Body of pancreas (tissue), 4 donors: ENCODE results near the gene REPIN1. TPM values are rescaled to one million over a fixed set of nuclear protein-coding genes. Genes with fewer than 3 reads are reported as not detected.

Experiments
- ATAC-seq: fragments of 150-250 bp; one replicate; pipeline ENCODE4 v1.9.1; 2016
- DNase-seq, 4 donors: peaks; one replicate each; pipeline ENCODE4 v3.0.0-alpha.2; 2019
- H3K27ac ChIP-seq, 4 donors: fragments of 200-600 bp; sonication (generic); 1 replicate in 3 of 4; 2 replicates in 1 of 4; pipeline versions ENCODE4 v1.5.1 to v1.6.1; 2016 to 2019; ENCODE audit warnings: mild to moderate bottlenecking in 1 of 4, mixed read lengths in 1 of 4, moderate library complexity in 1 of 4
- H3K27me3 ChIP-seq, 2 donors: fragments of 200-600 bp; sonication (generic); one replicate each; pipeline ENCODE4 v1.6.0; 2016; ENCODE audit warnings: mild to moderate bottlenecking in 1 of 2
- H3K36me3 ChIP-seq, 2 donors: fragments of 200-600 bp; sonication (generic); replicated peaks in 1 of 2; 2 replicates each; pipeline ENCODE4 v1.5.1; 2016; ENCODE audit warnings: low read depth in 2 of 2; ENCODE audit not compliant: insufficient read depth in 1 of 2
- H3K4me1 ChIP-seq: fragments of 200-600 bp; sonication (generic); one replicate; pipeline ENCODE4 v1.6.0; 2016
- H3K4me3 ChIP-seq, 2 donors: fragments of 200-600 bp; sonication (generic); 1 replicate in 1 of 2; 2 replicates in 1 of 2; pipeline ENCODE4 v1.5.1; 2016 to 2019
- H3K9me3 ChIP-seq, 3 donors: fragments of 200-600 bp; sonication (generic); 1 replicate in 2 of 3; 2 replicates in 1 of 3; pipeline ENCODE4 v1.5.1; 2016
- POLR2A ChIP-seq, 3 donors: fragments of 450-650 bp; IDR thresholded peaks; one replicate each; pipeline ENCODE4 v1.6.1; 2016; ENCODE audit warnings: antibody characterized with exemption in 3 of 3, mild to moderate bottlenecking in 2 of 3
- WGBS, 2 donors: methylation state at CpG; one replicate each; pipeline ENCODE4 v1.1.5; 2017; 5-methylcytosine and 5-hydroxymethylcytosine counted together
- intact Hi-C: fragments of 100-400 bp; cut with DNase I; formaldehyde crosslinking; loops from one replicate; pipeline ENCODE4 v1.15.1; 2023
- total RNA-seq, 2 donors: library from RNA; depleted of rRNA; stranded (reverse); fragments of >200 nt; gene quantifications; one replicate each; pipeline ENCODE4 v1.1.0, GENCODE V29; 2016
- TF ChIP-seq, protein P1 (sequence below), 7 experiments: fragments of 450-650 bp in 4 of 7; fragments of 200-600 bp in 3 of 7; sonication (generic) in 3 of 7; IDR thresholded peaks; one replicate each; pipeline ENCODE4 v1.5.1; 2016 to 2019; ENCODE audit warnings: antibody characterized with exemption in 7 of 7

The REPIN1 gene
- total RNA-seq, 2 donors from 2014 or later, result 77.0 to 117 TPM

DNA sequence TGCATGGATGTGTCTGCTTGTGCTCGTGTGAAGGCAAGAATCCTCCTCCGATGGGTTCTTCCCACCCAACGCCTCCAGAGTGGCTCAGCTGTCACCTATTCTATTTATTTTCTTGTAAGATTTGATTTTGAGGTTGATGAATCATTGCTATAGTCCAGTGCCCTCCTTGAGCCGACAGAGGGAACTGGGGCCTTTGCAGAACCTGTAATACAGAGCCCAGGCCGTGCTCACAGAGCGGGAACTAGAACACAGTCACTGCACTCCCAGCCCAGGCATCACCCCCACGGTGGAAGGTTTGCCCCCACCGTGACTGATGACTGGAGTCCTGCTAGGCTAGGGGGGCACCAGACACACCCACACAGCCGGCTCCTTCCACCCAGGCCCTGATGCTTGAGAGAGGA, 29.2 kb upstream of the REPIN1 start:
- WGBS, 2 donors, result 44 to 49% methylated on average over 8 to 9 of the region's 9 CpGs
- Histone ChIP-seq H3K4me3 (no peak overlapping the region), H3K36me3 (no peaks in the 10 kb centered on the region), H3K9me3 (no peaks in the 10 kb centered on the region), H3K27ac (peak overlapping the region; percentile 78 to 85 (median 82)), H3K27me3 (no peaks in the 10 kb centered on the region), H3K4me1 (peaks cover 70% of the 10 kb centered on the region)
- no peak for TF ChIP-seq POLR2A (IDR thresholded peaks at IDR 0.05)
- TF ChIP-seq, protein P1, sequence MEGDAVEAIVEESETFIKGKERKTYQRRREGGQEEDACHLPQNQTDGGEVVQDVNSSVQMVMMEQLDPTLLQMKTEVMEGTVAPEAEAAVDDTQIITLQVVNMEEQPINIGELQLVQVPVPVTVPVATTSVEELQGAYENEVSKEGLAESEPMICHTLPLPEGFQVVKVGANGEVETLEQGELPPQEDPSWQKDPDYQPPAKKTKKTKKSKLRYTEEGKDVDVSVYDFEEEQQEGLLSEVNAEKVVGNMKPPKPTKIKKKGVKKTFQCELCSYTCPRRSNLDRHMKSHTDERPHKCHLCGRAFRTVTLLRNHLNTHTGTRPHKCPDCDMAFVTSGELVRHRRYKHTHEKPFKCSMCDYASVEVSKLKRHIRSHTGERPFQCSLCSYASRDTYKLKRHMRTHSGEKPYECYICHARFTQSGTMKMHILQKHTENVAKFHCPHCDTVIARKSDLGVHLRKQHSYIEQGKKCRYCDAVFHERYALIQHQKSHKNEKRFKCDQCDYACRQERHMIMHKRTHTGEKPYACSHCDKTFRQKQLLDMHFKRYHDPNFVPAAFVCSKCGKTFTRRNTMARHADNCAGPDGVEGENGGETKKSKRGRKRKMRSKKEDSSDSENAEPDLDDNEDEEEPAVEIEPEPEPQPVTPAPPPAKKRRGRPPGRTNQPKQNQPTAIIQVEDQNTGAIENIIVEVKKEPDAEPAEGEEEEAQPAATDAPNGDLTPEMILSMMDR (IDR thresholded peaks at IDR 0.05), result no peak
- ATAC-seq, result no peak
- intact Hi-C loops, result no loop called here
- no peak for DNase-seq

DNA sequence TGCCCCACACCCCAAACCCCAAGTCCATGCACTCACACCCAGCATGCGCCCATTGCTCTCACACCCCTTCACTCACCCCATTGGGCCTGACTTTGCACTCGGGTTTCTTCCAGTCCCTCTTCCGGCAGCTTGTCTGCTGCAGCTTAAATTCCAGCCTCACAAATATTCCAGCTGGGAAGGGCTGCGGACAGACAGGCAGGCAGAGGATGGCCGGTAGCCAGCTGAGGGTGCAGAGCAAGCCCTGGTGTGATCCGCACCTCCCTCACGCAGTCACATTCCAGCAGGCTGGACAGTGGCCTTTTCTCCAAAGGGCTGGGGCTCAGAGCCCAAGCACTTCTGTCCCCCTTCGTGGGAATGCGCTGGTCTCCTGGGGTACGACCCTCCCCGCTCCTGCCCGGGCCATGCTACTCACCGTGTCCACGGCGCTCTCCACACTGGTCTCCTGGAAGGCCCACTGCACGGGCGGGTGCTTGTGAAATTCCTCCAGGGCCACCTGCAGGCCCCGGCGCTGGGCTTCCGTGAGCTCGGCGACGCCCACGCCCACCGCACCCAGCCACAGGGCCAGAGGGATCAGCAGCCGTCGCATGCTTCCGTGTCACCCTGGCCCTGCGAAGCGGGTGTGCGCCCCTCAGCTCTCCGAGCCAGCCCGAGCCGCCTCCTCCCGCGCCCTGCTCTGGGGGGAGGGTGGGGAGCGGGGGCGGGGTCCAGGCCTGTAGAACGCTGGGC, 28.4 kb upstream of the REPIN1 start:
- Histone ChIP-seq H3K4me3 (peak overlapping the region; percentile 8 to 19), H3K27me3 (no peaks in the 10 kb centered on the region), H3K27ac (peak overlapping the region; percentile 78 to 85 (median 82)), H3K9me3 (no peaks in the 10 kb centered on the region), H3K36me3 (no peaks in the 10 kb centered on the region), H3K4me1 (peaks cover 62% of the 10 kb centered on the region)
- peak in 2 of 3 donors; percentile 16 to 29 for TF ChIP-seq POLR2A (IDR thresholded peaks at IDR 0.05)
- TF ChIP-seq, protein P1 (IDR thresholded peaks at IDR 0.05), result peak in 2 of 7 experiments; percentile 13 to 15
- DNase-seq, result peak; percentile 64 to 80 (median 72)
- WGBS, 2 donors, result 2 to 23% methylated on average over 16 to 34 of the region's 39 CpGs
- ATAC-seq, result peak; percentile 25
- intact Hi-C loops, result no loop called here

DNA sequence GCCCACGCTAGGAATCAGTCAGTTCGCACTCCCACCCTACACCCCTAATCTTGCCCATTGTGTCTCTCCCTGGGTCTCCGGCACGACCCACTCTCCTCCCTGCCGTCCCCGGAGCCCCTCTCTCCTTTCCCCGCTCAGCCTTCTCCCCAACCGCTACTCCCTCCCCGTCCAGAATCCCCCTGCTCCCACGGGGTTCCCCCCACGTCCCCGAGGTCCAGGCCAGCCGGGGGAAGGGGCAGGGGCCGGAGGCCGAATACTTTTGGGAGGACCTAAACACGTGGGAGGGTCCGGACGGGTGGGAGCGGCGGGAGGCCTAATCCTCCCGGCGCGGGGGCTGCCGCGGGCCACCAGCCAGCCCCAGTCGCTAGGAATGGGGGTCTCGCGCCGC, 27.8 kb upstream of the REPIN1 start:
- no peaks in the 10 kb centered on the region for H3K27me3 ChIP-seq
- ATAC-seq, result no peak
- no peaks in the 10 kb centered on the region for H3K36me3 ChIP-seq
- H3K9me3 ChIP-seq, result no peaks in the 10 kb centered on the region
- intact Hi-C loops, result no loop called here
- TF ChIP-seq, protein P1 (IDR thresholded peaks at IDR 0.05), result no peak
- no peak for TF ChIP-seq POLR2A (IDR thresholded peaks at IDR 0.05)
- 37 to 42% methylated on average over 20 to 28 of the region's 29 CpGs for WGBS, 2 donors
- peaks cover 55% of the 10 kb centered on the region for H3K4me1 ChIP-seq
- H3K4me3 ChIP-seq, result peak overlapping the region; percentile 19 to 34
- DNase-seq, result no peak
- H3K27ac ChIP-seq, result peak overlapping the region; percentile 78 to 85 (median 82)

DNA sequence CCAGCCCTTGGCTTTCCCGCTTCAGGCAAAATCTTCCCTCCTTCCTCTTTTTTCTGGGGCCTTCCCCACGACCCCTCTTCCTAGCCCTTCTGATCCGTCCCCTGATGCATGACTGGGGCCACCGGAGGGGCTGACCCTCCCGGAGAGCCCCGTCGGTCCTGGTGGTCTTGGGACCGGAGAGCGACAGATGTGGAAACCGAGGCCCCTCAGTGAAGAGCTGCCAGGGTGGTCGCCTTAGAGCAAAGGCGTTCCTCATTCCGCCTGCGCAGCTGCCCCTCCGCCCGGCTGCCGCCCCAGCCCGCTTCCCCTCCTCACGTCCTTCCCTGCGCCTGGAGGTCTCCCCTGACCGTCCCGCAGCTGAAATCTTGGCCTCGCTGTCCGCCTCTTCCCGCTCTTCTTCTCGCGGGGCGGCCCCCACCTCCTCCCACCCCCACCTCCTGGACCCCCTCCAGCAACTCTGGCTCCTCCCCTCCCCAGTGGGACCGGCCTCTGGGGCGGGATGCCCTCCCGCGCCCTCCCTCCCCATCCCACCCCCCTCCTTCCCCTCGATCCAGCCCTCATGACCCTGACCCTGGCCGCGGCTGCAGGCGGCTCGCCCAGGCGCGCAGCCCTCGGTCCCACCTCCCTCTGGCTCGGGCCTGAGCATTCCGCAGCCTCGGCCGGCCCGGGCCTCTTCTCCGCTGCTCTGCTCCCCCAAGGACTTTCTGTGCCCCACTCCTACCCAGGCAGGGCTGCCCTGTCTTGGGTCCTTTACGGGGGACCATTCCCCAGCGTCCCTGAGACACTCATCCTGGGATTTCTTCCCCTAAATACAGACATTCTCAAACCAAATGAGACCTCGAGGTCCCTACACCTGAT, 27.1 kb upstream of the REPIN1 start, which contains the start of gene RARRES2:
Gene RARRES2, minus strand, starts transcription at position 367 of the 858 bp plus-strand sequence. CDS start 1,020 bp downstream, outside the sequence.
- Histone ChIP-seq H3K27ac (peak within 1 kb of the TSS; percentile 78 to 85 (median 82)), H3K27me3 (no peaks in the 10 kb centered on the region), H3K4me3 (peak within 1 kb of the TSS; percentile 19 to 34), H3K4me1 (peaks cover 49% of the 10 kb centered on the region), H3K36me3 (no peaks in the 10 kb centered on the region), H3K9me3 (no peaks in the 10 kb centered on the region)
- WGBS, 2 donors, result 18 to 29% methylated on average over 31 to 47 of the region's 49 CpGs
- intact Hi-C loops, result no loop called here
- TF ChIP-seq, protein P1 (IDR thresholded peaks at IDR 0.05), result no peak
- no peak for TF ChIP-seq POLR2A (IDR thresholded peaks at IDR 0.05)
- DNase-seq (peak; percentile 57 to 77 (median 66)), ATAC-seq (peak; percentile 51)
